Measurements from ENCODE around the gene PTH2R.
"Not testable (repeated sequence)": the region's sequence is repeated elsewhere in the genome, so short reads cannot be mapped to it uniquely, and the experiment has no call there.

DNA sequence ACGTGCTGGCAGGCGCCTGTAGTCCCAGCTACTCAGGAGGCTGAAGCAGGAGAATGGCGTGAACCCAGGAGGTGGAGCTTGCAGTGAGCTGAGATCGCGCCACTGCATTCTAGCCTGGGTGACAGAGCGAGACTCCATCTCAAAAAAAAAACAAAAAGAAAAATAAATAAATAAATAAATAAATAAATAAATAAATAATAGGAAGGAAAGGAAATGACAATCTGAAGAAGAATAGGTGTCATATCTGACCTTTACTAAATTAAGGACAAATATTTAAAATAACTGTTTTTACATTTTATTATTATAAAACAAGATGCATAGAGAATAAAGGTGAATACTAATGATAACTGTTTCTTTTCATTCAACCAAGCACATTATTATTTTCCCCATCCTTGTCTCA lies 40.9 kb downstream of the PTH2R start:
- TF ChIP-seq, protein P1, sequence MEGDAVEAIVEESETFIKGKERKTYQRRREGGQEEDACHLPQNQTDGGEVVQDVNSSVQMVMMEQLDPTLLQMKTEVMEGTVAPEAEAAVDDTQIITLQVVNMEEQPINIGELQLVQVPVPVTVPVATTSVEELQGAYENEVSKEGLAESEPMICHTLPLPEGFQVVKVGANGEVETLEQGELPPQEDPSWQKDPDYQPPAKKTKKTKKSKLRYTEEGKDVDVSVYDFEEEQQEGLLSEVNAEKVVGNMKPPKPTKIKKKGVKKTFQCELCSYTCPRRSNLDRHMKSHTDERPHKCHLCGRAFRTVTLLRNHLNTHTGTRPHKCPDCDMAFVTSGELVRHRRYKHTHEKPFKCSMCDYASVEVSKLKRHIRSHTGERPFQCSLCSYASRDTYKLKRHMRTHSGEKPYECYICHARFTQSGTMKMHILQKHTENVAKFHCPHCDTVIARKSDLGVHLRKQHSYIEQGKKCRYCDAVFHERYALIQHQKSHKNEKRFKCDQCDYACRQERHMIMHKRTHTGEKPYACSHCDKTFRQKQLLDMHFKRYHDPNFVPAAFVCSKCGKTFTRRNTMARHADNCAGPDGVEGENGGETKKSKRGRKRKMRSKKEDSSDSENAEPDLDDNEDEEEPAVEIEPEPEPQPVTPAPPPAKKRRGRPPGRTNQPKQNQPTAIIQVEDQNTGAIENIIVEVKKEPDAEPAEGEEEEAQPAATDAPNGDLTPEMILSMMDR (conservative IDR thresholded peaks at IDR 0.05; ENCODE audit: low read depth, low read length), result not testable (repeated sequence)
- not testable (repeated sequence) for TF ChIP-seq EZH2 (IDR thresholded peaks at IDR 0.05; ENCODE audit: low read length, unreplicated experiment); EZH2phosphoT487 (IDR thresholded peaks at IDR 0.05; ENCODE audit: borderline replicate concordance, low read length)
